Adipose tissue (tissue), 3 donors: ENCODE results near the gene CAMK2N2. TPM values are rescaled to one million over a fixed set of nuclear protein-coding genes. Genes with fewer than 3 reads are reported as not detected.

ENCODE experiments used
- H3K27ac ChIP-seq: one replicate; pipeline ENCODE4 v1.5.1; 2013; ENCODE audit warnings: low read depth, low read length
- WGBS, 3 donors: extraction: QIAGEN DNeasy Blood & Tissue Kit; methylation state at CpG; one replicate each; pipeline ENCODE4 v1.1.7; 2013; 5-methylcytosine and 5-hydroxymethylcytosine counted together
- polyA plus RNA-seq, 3 donors: library from polyadenylated mRNA; stranded (reverse); fragments of 200-250 nt; gene quantifications; one replicate each; pipeline ENCODE4 v1.2.3, GENCODE V29; 2013
- donor health status: healthy with polysubstance abuse.
- donor health status: Bipolar disorder and iron deficiency.
- donor health status: healthy.

CAMK2N2 gene
- polyA plus RNA-seq, 3 donors = 0.06 to 15.6 TPM; not detected in 1

- WGBS, 3 donors = 0 to 1% (median 0%) methylated on average over 39 to 49 of the region's 49 CpGs
- peak within 1 kb of the TSS; percentile 68 for H3K27ac ChIP-seq
Measured at GRCh38 chr3:184248454-184249411, 12.6 kb downstream of the CAMK2N2 start, which contains the start of gene ALG3. Gene ALG3 (minus strand): TSS chr3:184248962. CDS start chr3:184248940, 22 bp downstream.

GRCh38 chr3:184242297-184242685 is 19.1 kb downstream of the CAMK2N2 start:
- 65 to 88% (median 84%) methylated on average over 5 of the region's 5 CpGs for WGBS, 3 donors
- no peak overlapping the region for H3K27ac ChIP-seq

- no peak overlapping the region for H3K27ac ChIP-seq
Measured at GRCh38 chr3:184241447-184242296, 19.7 kb downstream of the CAMK2N2 start.

GRCh38 chr3:184241141-184241446 is 20.3 kb downstream of the CAMK2N2 start:
- no peak overlapping the region for H3K27ac ChIP-seq
- WGBS, 3 donors = 30 to 51% (median 45%) methylated on average over 17 of the region's 17 CpGs

More at GRCh38 chr3:184241447-184242296, 19.7 kb downstream of the CAMK2N2 start:
- 13 to 45% (median 39%) methylated on average over 45 to 46 of the region's 46 CpGs for whole genome bisulfite sequencing, 3 donors

GRCh38 chr3:184240384-184241140 is 20.8 kb downstream of the CAMK2N2 start:
- H3K27ac ChIP-seq = no peak overlapping the region
- WGBS, 3 donors = 72 to 78% (median 78%) methylated on average over 4 of the region's 4 CpGs

GRCh38 chr3:184239708-184240107 is 21.6 kb downstream of the CAMK2N2 start:
- WGBS, 3 donors = 78 to 85% (median 81%) methylated on average over 7 of the region's 7 CpGs
- no peak overlapping the region for H3K27ac ChIP-seq

- H3K27ac ChIP-seq = no peak overlapping the region
- WGBS, 3 donors = 91 to 98% (median 93%) methylated on average over 8 of the region's 8 CpGs
Measured at GRCh38 chr3:184239221-184239620, 22.1 kb downstream of the CAMK2N2 start.

GRCh38 chr3:184238246-184238818 is 23.0 kb downstream of the CAMK2N2 start:
- no peak overlapping the region for H3K27ac ChIP-seq
- WGBS, 3 donors = 79 to 85% (median 80%) methylated on average over 13 of the region's 13 CpGs

- H3K27ac ChIP-seq = no peak overlapping the region
- WGBS, 3 donors = 24 to 50% (median 43%) methylated on average over 1 of the region's 1 CpG
Measured at GRCh38 chr3:184237807-184238206, 23.5 kb downstream of the CAMK2N2 start.

GRCh38 chr3:184237211-184237610 is 24.1 kb downstream of the CAMK2N2 start:
- WGBS, 3 donors = 77 to 83% (median 80%) methylated on average over 7 of the region's 7 CpGs
- H3K27ac ChIP-seq = no peak overlapping the region

- 83 to 97% (median 86%) methylated on average over 3 of the region's 3 CpGs for WGBS, 3 donors
- H3K27ac ChIP-seq = no peak overlapping the region
Measured at GRCh38 chr3:184236636-184237035, 24.7 kb downstream of the CAMK2N2 start.

- WGBS, 3 donors = 59 to 70% (median 65%) methylated on average over 14 of the region's 14 CpGs
- H3K27ac ChIP-seq = no peak overlapping the region
Measured at GRCh38 chr3:184236033-184236410, 25.3 kb downstream of the CAMK2N2 start.

- no peak overlapping the region for H3K27ac ChIP-seq
- WGBS, 3 donors = 79 to 95% (median 81%) methylated on average over 4 of the region's 4 CpGs
Measured at GRCh38 chr3:184235381-184236032, 25.8 kb downstream of the CAMK2N2 start.

GRCh38 chr3:184234671-184235380 is 26.5 kb downstream of the CAMK2N2 start:
- 85 to 90% (median 87%) methylated on average over 18 to 19 of the region's 19 CpGs for WGBS, 3 donors
- no peak overlapping the region for H3K27ac ChIP-seq

GRCh38 chr3:184234224-184234623 is 27.1 kb downstream of the CAMK2N2 start:
- WGBS, 3 donors = 17 to 38% (median 32%) methylated on average over 4 of the region's 4 CpGs
- no peak overlapping the region for H3K27ac ChIP-seq

- H3K27ac ChIP-seq = no peak overlapping the region
- 87 to 95% (median 92%) methylated on average over 22 to 23 of the region's 23 CpGs for WGBS, 3 donors
Measured at GRCh38 chr3:184233127-184233843, 28.1 kb downstream of the CAMK2N2 start.
